Suprapubic skin (tissue), 3 donors: ENCODE measurements around the gene HTR1D.

Experiments
- EP300 ChIP-seq: sonication (generic); formaldehyde crosslinking; IDR thresholded peaks from one replicate; pipeline ENCODE4 v1.6.1; 2017; ENCODE audit warnings: antibody characterized with exemption
- TF ChIP-seq, protein P1 (sequence below), 2 donors: fragments of 200-600 bp in 1 of 2; fragments of 450-650 bp in 1 of 2; sonication (generic) in 1 of 2; IDR thresholded peaks; one replicate each; pipeline ENCODE4 v1.5.1; 2016 to 2019; ENCODE audit warnings: antibody characterized with exemption in 2 of 2, mild to moderate bottlenecking in 1 of 2, moderate library complexity in 1 of 2

DNA sequence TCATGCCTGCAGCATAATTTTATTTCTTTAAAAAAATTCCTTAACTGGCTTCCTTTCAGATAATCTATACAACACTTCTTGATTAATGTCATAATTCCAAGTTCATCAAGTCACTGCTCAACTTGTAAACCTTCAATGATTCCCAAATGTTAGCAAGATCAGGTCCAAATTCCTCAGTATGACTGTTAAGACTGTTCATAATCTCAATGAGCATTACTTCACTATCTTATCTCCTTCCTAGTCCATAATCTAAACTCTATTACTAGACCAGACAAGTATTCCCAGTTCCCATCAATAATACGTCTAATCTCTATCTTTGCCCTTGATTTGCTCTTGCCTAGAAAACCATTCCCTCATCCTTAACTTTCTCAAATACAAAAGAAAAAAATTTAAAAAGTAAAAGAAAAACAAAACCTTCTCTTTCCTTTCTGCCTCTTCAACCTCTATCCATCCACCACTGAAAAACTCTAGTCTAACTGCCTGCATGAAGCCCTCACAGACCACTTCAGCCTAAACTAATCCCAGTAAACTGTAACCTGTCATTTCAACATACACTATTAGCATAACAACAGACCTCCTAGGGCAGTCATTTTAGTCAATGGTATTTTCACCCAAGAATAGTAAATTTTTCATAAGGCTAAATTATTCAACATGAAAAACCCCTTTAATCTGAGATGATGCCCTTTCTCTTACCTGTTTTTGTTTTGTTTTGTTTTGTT is 64.2 kb downstream of the HTR1D start:
- TF ChIP-seq, protein P1, sequence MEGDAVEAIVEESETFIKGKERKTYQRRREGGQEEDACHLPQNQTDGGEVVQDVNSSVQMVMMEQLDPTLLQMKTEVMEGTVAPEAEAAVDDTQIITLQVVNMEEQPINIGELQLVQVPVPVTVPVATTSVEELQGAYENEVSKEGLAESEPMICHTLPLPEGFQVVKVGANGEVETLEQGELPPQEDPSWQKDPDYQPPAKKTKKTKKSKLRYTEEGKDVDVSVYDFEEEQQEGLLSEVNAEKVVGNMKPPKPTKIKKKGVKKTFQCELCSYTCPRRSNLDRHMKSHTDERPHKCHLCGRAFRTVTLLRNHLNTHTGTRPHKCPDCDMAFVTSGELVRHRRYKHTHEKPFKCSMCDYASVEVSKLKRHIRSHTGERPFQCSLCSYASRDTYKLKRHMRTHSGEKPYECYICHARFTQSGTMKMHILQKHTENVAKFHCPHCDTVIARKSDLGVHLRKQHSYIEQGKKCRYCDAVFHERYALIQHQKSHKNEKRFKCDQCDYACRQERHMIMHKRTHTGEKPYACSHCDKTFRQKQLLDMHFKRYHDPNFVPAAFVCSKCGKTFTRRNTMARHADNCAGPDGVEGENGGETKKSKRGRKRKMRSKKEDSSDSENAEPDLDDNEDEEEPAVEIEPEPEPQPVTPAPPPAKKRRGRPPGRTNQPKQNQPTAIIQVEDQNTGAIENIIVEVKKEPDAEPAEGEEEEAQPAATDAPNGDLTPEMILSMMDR (IDR thresholded peaks at IDR 0.05), result no peak
- TF ChIP-seq EP300, result no peak
